Ascending aorta (tissue), 2 donors: ENCODE results near the gene LRP10. TPM values are rescaled to one million over a fixed set of nuclear protein-coding genes. Genes with fewer than 3 reads are reported as not detected.

ENCODE experiments used
- DNase-seq, 2 donors: peaks; one replicate each; pipeline ENCODE4 v3.0.0-alpha.2; 2019; ENCODE audit warnings: low spot score in 2 of 2
- H3K27ac ChIP-seq, 2 donors: fragments of 200-600 bp; sonication (generic); one replicate each; pipeline ENCODE4 v1.5.1; 2016 to 2017; ENCODE audit warnings: mild to moderate bottlenecking in 1 of 2
- H3K27me3 ChIP-seq: fragments of 200-600 bp; sonication (generic); one replicate; pipeline ENCODE4 v1.5.1; 2017
- H3K36me3 ChIP-seq, 2 donors: fragments of 200-600 bp; sonication (generic); one replicate each; pipeline ENCODE4 v1.5.1; 2016
- H3K4me1 ChIP-seq, 2 donors: fragments of 200-600 bp; sonication (generic); one replicate each; pipeline ENCODE4 v1.5.1; 2016 to 2017; ENCODE audit warnings: mild to moderate bottlenecking in 1 of 2
- H3K4me3 ChIP-seq, 2 donors: fragments of 200-600 bp; sonication (generic); one replicate each; pipeline ENCODE4 v1.5.1; 2016 to 2017; ENCODE audit warnings: mild to moderate bottlenecking in 1 of 2
- H3K9me3 ChIP-seq, 2 donors: fragments of 200-600 bp; sonication (generic); one replicate each; pipeline ENCODE4 v1.5.1; 2016
- intact Hi-C: fragments of 100-400 bp; cut with DNase I; formaldehyde crosslinking; loops from one replicate; pipeline ENCODE4 v1.15.1; 2023
- total RNA-seq: library from RNA; depleted of rRNA; stranded (reverse); fragments of >200 nt; gene quantifications from one replicate; pipeline ENCODE4 v1.1.0, GENCODE V29; 2016
- TF ChIP-seq, protein P1 (sequence below), 3 experiments: fragments of 200-600 bp in 2 of 3; fragments of 450-650 bp in 1 of 3; sonication (generic) in 2 of 3; IDR thresholded peaks; one replicate each; pipeline ENCODE4 v1.5.1; 2016 to 2019; ENCODE audit warnings: antibody characterized with exemption in 3 of 3, mild to moderate bottlenecking in 1 of 3, moderate library complexity in 1 of 3

The LRP10 gene
- total RNA-seq, 1 donor from 2014 or later: 214 TPM

DNA sequence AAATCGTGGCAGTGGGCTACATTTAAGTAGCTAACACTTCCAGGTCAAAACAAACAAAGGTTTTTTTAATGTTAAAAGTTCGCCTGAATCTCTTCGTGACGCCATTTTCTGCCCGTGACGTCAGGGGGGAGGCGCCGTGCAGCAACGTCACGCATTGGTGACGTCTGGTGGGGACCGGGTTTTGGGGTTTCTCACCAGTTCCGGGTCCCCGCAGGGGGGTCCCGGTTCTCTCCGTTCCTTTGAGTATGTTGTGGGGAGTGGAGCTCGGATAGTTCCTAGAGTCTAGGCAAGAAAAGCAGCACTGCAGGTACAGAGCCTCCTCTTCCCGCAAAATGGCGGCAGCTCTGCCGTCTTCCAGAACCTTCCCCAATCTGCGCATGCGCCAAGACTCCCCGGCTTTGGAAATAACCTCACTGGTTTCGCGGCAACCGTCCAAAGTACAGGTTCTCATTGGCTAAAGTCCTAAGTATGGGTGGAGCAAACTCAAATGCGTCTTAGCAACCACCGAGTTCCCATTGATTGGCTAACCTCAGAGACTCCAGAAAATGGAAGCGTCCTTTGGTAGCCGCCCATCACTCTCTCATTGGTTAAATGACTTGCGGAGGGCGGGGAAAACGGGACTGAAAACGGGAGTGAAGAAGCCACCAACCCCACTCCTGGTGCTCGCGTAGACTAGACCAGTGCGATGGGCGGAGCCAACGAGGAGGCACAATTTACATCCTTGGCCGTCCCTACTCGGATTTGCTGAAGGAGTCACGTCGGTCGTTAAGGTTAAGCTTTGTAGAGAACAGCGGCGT, 47.5 kb downstream of the LRP10 start, which contains the start of gene RBM23:
Gene RBM23 (minus strand): TSS at position 346 of the 797 bp plus-strand sequence.
- Histone ChIP-seq H3K9me3 (no peaks in the 10 kb centered on the region), H3K36me3 (peaks cover 24 to 30% of the 10 kb centered on the region in 2 donors), H3K4me1 (peaks cover 6 to 18% of the 10 kb centered on the region in 2 donors), H3K4me3 (peak within 1 kb of the TSS; percentile 57 to 65), H3K27me3 (no peaks in the 10 kb centered on the region), H3K27ac (peak within 1 kb of the TSS; percentile 86 to 93)
- intact Hi-C loops: loop anchor here (1.0 kb wide), 2 partner anchors 10 to 48 kb away; partner anchors contain the start of genes LRP10 and PRMT5
- peak; percentile 99 to 100 for DNase-seq
- TF ChIP-seq, protein P1, sequence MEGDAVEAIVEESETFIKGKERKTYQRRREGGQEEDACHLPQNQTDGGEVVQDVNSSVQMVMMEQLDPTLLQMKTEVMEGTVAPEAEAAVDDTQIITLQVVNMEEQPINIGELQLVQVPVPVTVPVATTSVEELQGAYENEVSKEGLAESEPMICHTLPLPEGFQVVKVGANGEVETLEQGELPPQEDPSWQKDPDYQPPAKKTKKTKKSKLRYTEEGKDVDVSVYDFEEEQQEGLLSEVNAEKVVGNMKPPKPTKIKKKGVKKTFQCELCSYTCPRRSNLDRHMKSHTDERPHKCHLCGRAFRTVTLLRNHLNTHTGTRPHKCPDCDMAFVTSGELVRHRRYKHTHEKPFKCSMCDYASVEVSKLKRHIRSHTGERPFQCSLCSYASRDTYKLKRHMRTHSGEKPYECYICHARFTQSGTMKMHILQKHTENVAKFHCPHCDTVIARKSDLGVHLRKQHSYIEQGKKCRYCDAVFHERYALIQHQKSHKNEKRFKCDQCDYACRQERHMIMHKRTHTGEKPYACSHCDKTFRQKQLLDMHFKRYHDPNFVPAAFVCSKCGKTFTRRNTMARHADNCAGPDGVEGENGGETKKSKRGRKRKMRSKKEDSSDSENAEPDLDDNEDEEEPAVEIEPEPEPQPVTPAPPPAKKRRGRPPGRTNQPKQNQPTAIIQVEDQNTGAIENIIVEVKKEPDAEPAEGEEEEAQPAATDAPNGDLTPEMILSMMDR (IDR thresholded peaks at IDR 0.05): no peak

DNA sequence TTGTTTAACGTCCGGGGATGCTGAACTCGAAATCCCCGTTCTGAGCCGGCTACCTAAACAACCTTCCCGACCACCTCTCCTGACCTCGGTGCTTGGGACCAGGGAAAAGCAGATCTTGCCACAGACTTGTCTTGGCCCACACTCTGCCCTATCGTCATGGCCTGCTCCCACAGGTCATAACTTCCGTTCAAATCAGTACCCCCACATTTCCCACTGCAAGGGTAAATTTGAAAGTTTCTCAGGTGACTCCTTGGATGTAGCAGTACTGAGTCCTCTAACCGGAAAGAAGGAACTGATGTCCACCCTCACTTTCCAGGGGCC, 48.0 kb downstream of the LRP10 start:
- TF ChIP-seq, protein P1 (IDR thresholded peaks at IDR 0.05): no peak
- H3K36me3 ChIP-seq: peaks cover 29 to 35% of the 10 kb centered on the region in 2 donors

DNA sequence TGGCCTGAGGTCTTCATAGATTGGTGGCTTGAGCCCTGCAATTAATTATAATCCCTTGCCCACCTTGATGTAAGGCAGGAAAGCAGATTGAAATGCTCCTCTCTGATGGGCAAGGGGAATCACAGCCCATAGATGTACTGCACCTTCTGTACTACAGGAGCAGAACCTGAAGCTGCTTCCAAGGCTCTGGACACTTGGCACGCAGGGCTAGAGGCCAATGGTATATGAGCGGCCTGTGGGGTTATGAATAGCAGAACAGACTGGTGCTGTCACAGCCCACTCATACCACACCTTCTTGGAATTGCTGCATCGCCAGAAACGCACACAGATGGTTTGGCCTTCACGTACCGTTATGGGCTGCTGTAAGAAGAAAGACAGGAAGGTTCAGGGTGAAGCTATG, 49.2 kb downstream of the LRP10 start:
- DNase-seq: no peak
- H3K4me3 ChIP-seq: no peak overlapping the region
- peaks cover 6 to 18% of the 10 kb centered on the region in 2 donors for H3K4me1 ChIP-seq
- no peaks in the 10 kb centered on the region for H3K27me3 ChIP-seq
- TF ChIP-seq, protein P1 (IDR thresholded peaks at IDR 0.05): no peak
- no peak overlapping the region for H3K27ac ChIP-seq
- no peaks in the 10 kb centered on the region for H3K9me3 ChIP-seq
- intact Hi-C loops: loop anchor here (10.0 kb wide), 1 partner anchor 384 kb away; the partner anchor contains the start of genes BCL2L2 and PPP1R3E
- peaks cover 40 to 46% of the 10 kb centered on the region in 2 donors for H3K36me3 ChIP-seq

More for the DNA sequence above, 48.0 kb downstream of the LRP10 start:
- Histone ChIP-seq H3K27ac (peak overlapping the region; percentile 78 to 93), H3K9me3 (no peaks in the 10 kb centered on the region), H3K4me1 (peaks cover 6 to 18% of the 10 kb centered on the region in 2 donors), H3K27me3 (no peaks in the 10 kb centered on the region), H3K4me3 (peak overlapping the region; percentile 42 to 52)
- intact Hi-C loops: loop anchor here (1.0 kb wide), 2 partner anchors 10 to 48 kb away; partner anchors contain the start of genes LRP10 and PRMT5
- DNase-seq: no peak

DNA sequence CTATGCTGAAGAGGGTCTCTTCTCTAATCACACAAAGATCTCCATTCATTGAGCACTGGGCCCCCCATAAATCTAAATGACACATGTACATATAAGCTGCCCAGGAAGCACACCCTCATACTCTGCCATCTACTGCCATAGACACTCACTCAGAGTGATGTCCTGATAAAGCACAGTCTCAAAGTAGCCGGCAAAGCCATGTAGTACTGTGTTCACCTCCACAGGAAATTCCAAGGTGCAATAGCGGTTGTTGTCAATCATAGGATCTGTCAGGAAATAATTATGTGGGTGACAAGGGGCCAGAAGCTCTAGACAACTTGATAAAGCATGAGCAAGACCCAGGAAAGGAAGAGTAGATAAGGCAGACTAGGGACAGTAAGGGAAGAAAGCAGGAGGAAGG, 50.8 kb downstream of the LRP10 start:
- TF ChIP-seq, protein P1 (IDR thresholded peaks at IDR 0.05): no peak
- no peak for DNase-seq
- H3K4me3 ChIP-seq: no peak overlapping the region
- intact Hi-C loops: loop anchor here (10.0 kb wide), 1 partner anchor 383 kb away; the partner anchor contains the start of genes BCL2L2 and PPP1R3E
- peaks cover 0 to 9% of the 10 kb centered on the region in 2 donors for H3K4me1 ChIP-seq
- no peak overlapping the region for H3K27ac ChIP-seq
- no peaks in the 10 kb centered on the region for H3K9me3 ChIP-seq
- H3K36me3 ChIP-seq: peaks cover 49 to 53% of the 10 kb centered on the region in 2 donors
- H3K27me3 ChIP-seq: no peaks in the 10 kb centered on the region

DNA sequence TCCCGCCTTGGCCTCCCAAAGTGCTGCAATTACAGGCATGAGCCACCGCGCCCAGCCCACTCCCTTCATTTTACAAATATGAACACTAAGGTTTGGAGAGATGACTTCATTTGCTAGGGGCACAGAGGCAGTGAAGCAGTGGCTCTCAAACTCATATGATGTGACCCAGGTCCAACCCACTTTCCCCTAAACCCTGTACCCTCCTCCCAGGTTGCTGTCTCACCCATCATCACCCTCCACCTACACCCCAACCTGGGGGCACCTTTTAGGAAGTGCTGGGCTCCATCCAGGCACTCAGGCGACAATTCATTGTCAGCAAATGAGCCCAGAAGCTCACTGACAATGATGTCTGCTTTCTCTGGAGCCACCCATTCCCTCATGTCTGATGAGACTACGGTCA, 52.2 kb downstream of the LRP10 start:
- Histone ChIP-seq H3K27ac (no peak overlapping the region), H3K4me3 (no peak overlapping the region), H3K27me3 (no peaks in the 10 kb centered on the region), H3K36me3 (peaks cover 49 to 53% of the 10 kb centered on the region in 2 donors), H3K4me1 (peaks cover 0 to 14% of the 10 kb centered on the region in 2 donors), H3K9me3 (no peaks in the 10 kb centered on the region)
- DNase-seq: no peak
- TF ChIP-seq, protein P1 (IDR thresholded peaks at IDR 0.05): no peak
- intact Hi-C loops: loop anchor here (10.0 kb wide), 1 partner anchor 381 kb away; the partner anchor contains the start of genes BCL2L2 and PPP1R3E
